ENCODE results near the gene ZBTB25.

DNA sequence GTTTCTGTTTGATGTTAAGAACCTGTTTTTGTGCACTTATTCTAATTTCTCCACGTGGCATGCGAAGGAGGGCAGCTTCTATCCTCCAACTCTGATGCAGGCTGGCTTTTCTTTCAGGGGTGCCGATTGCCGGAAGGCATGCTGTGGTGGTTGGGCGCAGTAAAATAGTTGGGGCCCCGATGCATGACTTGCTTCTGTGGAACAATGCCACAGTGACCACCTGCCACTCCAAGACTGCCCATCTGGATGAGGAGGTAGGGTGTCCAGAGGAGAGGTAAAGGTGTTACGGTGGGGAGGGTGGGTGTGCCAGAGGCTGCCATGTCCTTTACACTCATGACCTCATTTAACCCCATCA lies 85.9 kb downstream of the ZBTB25 start:
- TF ChIP-seq YY1 (IDR thresholded peaks at IDR 0.05; ENCODE audit: insufficient read depth, insufficient read length) (no peak), ZNF274 (IDR thresholded peaks at IDR 0.05; ENCODE audit: low read depth, low read length) (no peak), SUZ12 (IDR thresholded peaks at IDR 0.05; ENCODE audit: extremely low read depth, insufficient read depth, insufficient read length) (no peak)

All from NT2/D1 (cell line).